HepG2 (cell line): ENCODE results near the gene TRMT2A. TPM values are rescaled to one million over a fixed set of nuclear protein-coding genes. Genes with fewer than 3 reads are reported as not detected.

Source experiments
- ATF1 ChIP-seq: IDR thresholded peaks from 2 replicates; pipeline ENCODE4 v1.6.1; 2016; ENCODE audit warnings: mild to moderate bottlenecking, control low read depth
- IKZF5 ChIP-seq: IDR thresholded peaks from 2 replicates; pipeline ENCODE4 v1.6.1; 2018; ENCODE audit warnings: missing genetic modification reagents, mild to moderate bottlenecking, missing compliant biosample characterization
- PAX8 ChIP-seq: sonication (generic); formaldehyde crosslinking; IDR thresholded peaks from 2 replicates; pipeline ENCODE4 v1.8.0; 2022; ENCODE audit warnings: mild to moderate bottlenecking, missing genetic modification reagents, borderline replicate concordance
- PREB ChIP-seq: sonication (generic); formaldehyde crosslinking; IDR thresholded peaks from 2 replicates; pipeline ENCODE4 v1.4.0; 2020; ENCODE audit warnings: missing genetic modification reagents
- SIN3A ChIP-seq: IDR thresholded peaks from 2 replicates; pipeline ENCODE4 v1.6.1; 2011; ENCODE audit warnings: low read depth, mild to moderate bottlenecking, control low read depth, low read length, borderline replicate concordance
- ZFP62 ChIP-seq: sonication (generic); formaldehyde crosslinking; IDR thresholded peaks from 2 replicates; pipeline ENCODE4 v1.4.0; 2020; ENCODE audit warnings: missing genetic modification reagents
- ZNF792 ChIP-seq: IDR thresholded peaks from 2 replicates; pipeline ENCODE4 v1.6.1; 2016
- polyA plus RNA-seq, 8 experiments: library from polyadenylated mRNA; depleted of rRNA in 3 of 8; stranded (reverse) in 7 of 8; unstranded in 1 of 8; fragments of >200 nt; fragmentation: Illumina TruSeq in 4 of 8; extraction: Trizol in 4 of 8; gene quantifications; 2 replicates each; pipeline versions ENCODE4 v1.2.1 to v1.2.3, GENCODE V29; 2011 to 2016; ENCODE audit warnings: low read depth in 4 of 8, missing spikeins in 1 of 8, mixed read lengths in 1 of 8; ENCODE audit not compliant: insufficient read depth in 1 of 8
- total RNA-seq, 5 experiments: library from RNA; depleted of rRNA; stranded (reverse); fragments of >200 nt; fragmentation: Illumina TruSeq; extraction: Trizol; gene quantifications; 2 replicates each; pipeline ENCODE4 v1.2.3, GENCODE V29; 2016; ENCODE audit warnings: low read depth in 1 of 5
- TF ChIP-seq, protein P1 (sequence below): sonication (generic); formaldehyde crosslinking; IDR thresholded peaks from one replicate; pipeline ENCODE4 v1.5.1; 2020; ENCODE audit warnings: mild to moderate bottlenecking, missing genetic modification reagents; ENCODE audit errors: not compliant biosample characterization
- TF ChIP-seq, protein P2 (sequence below): sonication (generic); formaldehyde crosslinking; IDR thresholded peaks from 2 replicates; pipeline ENCODE4 v1.4.0; 2020; ENCODE audit warnings: mild to moderate bottlenecking, missing genetic modification reagents

TRMT2A gene
- total and polyA plus RNA-seq, 2 of the 13 experiments (the other 11 are each of a cell fraction or from before 2014, with no cell fraction given), result 24.0 to 30.3 TPM

DNA sequence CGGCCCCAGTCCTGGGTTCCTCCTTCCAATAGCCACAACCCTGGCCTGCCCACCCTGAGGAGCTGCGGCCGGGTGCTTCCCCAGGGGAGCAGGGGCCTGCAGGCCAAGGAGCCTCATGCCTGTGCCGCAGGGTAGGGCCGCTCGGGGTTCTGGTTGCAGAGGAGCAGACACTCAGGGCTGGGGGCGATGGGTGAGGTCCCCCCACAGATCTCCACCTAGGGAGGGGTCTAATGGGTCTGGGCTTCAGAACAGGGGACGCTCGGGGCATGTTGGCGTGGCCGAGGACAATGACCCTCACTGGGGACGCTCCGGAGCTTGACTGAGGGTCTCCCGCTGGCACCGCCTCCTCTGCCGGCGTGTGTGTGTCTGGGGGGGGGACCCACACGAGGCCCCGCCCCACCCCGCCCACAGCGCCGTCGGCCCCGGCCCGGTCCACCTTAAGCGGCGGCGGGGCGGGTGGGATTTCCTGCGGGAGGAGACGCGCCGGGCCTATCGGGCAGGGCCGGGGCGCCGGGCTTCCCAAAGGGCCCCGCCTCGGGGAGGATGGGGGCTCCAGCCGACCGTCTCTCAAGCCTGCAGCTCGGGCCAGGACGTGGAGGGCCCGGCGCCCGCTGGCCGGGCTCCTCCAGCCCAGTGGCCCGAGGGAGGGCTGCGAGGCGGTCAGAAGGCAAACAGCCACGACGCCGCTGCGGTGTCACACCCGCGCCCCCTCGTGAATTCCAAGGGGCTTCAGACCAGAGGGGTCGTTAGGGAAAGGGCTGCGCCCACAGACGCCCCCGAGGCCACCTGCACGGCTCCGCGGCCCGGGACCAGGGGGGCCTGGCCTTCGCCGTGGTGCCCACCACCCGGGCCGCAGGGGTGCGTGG lies 13.9 kb upstream of the TRMT2A start (continued):
- TF ChIP-seq IKZF5 (CRISPR knock-in tag) (0 out of 2 replicates have a peak, but pooled peaks have one; percentile 3), PREB (CRISPR knock-in tag) (no peak), SIN3A (peak; percentile 32; the same call in 1 of the 2 replicates), ATF1 (no peak), ZFP62 (CRISPR knock-in tag) (no peak), ZNF792 (CRISPR knock-in tag) (no peak), PAX8 (CRISPR knock-in tag) (no peak)
- TF ChIP-seq, protein P1, sequence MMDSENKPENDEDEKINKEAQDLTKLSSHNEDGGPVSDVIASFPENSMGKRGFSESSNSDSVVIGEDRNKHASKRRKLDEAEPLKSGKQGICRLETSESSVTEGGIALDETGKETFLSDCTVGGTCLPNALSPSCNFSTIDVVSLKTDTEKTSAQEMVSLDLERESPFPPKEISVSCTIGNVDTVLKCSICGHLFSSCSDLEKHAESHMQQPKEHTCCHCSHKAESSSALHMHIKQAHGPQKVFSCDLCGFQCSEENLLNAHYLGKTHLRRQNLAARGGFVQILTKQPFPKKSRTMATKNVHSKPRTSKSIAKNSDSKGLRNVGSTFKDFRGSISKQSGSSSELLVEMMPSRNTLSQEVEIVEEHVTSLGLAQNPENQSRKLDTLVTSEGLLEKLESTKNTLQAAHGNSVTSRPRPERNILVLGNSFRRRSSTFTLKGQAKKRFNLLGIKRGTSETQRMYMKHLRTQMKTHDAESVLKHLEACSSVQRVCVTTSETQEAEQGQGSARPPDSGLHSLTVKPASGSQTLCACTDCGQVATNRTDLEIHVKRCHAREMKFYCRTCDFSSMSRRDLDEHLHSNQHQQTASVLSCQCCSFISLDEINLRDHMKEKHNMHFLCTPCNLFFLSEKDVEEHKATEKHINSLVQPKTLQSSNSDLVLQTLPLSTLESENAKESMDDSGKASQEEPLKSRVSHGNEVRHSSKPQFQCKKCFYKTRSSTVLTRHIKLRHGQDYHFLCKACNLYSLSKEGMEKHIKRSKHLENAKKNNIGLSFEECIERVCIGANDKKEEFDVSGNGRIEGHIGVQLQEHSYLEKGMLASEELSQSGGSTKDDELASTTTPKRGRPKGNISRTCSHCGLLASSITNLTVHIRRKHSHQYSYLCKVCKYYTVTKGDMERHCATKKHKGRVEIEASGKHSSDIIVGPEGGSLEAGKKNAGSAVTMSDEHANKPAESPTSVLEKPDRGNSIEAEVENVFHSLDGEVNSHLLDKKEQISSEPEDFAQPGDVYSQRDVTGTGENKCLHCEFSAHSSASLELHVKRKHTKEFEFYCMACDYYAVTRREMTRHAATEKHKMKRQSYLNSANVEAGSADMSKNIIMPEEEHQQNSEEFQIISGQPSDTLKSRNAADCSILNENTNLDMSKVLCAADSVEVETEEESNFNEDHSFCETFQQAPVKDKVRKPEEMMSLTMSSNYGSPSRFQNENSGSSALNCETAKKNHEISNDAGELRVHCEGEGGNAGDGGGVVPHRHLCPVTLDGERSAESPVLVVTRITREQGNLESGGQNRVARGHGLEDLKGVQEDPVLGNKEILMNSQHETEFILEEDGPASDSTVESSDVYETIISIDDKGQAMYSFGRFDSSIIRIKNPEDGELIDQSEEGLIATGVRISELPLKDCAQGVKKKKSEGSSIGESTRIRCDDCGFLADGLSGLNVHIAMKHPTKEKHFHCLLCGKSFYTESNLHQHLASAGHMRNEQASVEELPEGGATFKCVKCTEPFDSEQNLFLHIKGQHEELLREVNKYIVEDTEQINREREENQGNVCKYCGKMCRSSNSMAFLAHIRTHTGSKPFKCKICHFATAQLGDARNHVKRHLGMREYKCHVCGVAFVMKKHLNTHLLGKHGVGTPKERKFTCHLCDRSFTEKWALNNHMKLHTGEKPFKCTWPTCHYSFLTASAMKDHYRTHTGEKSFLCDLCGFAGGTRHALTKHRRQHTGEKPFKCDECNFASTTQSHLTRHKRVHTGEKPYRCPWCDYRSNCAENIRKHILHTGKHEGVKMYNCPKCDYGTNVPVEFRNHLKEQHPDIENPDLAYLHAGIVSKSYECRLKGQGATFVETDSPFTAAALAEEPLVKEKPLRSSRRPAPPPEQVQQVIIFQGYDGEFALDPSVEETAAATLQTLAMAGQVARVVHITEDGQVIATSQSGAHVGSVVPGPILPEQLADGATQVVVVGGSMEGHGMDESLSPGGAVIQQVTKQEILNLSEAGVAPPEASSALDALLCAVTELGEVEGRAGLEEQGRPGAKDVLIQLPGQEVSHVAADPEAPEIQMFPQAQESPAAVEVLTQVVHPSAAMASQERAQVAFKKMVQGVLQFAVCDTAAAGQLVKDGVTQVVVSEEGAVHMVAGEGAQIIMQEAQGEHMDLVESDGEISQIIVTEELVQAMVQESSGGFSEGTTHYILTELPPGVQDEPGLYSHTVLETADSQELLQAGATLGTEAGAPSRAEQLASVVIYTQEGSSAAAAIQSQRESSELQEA (CRISPR knock-in tag), result peak; percentile 22
- TF ChIP-seq, protein P2, sequence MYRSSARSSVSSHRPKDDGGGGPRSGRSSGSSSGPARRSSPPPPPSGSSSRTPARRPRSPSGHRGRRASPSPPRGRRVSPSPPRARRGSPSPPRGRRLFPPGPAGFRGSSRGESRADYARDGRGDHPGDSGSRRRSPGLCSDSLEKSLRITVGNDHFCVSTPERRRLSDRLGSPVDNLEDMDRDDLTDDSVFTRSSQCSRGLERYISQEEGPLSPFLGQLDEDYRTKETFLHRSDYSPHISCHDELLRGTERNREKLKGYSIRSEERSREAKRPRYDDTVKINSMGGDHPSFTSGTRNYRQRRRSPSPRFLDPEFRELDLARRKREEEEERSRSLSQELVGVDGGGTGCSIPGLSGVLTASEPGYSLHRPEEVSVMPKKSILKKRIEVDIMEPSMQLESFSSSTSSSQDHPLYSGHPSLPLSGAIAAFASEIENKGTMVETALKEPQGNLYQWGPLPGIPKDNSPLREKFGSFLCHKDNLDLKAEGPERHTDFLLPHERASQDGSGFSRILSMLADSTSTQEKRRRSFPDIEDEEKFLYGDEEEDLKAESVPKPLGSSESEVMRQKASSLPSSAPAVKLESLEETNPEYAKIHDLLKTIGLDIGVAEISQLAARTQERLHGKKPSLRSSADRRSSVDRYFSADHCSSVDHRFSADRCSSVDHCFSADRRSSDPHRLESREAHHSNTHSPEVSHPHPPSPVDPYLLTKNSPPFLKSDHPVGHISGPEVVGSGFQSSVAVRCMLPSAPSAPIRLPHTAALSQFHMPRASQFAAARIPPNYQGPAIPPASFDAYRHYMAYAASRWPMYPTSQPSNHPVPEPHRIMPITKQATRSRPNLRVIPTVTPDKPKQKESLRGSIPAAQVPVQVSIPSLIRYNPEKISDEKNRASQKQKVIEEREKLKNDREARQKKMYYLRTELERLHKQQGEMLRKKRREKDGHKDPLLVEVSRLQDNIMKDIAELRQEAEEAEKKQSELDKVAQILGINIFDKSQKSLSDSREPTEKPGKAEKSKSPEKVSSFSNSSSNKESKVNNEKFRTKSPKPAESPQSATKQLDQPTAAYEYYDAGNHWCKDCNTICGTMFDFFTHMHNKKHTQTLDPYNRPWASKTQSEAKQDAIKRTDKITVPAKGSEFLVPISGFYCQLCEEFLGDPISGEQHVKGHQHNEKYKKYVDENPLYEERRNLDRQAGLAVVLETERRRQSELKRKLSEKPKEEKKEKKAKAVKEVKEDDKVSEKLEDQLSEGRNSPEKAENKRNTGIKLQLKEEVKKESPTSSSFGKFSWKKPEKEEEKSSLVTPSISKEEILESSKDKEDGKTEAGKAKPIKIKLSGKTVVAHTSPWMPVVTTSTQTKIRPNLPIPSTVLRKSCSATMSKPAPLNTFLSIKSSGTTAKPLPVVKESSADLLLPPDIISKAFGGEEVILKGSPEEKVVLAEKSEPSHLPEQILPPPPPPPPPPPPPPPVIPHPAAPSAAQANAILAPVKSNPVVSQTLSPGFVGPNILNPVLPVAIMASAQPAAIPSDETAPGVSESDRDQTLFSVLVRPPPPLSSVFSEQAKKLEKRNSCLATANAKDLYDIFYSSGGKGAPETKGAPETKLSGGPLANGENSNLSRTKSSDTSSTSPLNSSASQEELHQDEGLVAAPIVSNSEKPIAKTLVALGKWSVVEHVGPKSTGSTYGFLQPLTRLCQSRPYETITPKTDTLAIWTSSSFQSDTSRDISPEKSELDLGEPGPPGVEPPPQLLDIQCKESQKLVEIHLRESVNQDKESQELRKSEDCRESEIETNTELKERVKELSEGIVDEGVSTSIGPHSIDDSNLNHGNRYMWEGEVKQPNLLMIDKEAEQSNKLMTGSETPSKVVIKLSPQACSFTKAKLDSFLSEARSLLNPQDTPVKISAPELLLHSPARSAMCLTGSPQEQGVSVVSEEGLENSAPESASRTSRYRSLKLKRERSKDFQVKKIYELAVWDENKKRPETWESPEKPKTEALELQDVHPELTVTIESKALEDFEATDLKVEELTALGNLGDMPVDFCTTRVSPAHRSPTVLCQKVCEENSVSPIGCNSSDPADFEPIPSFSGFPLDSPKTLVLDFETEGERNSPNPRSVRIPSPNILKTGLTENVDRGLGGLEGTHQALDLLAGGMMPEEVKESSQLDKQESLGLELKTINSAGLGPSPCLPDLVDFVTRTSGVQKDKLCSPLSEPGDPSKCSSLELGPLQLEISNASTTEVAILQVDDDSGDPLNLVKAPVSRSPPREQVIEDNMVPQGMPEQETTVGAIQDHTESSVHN (CRISPR knock-in tag), result peak; percentile 9; the same call in 1 of the 2 replicates
